Erythroblast (primary cell): ENCODE data around the gene SPIN3.

Source experiments
- GATA1 ChIP-seq: IDR thresholded peaks from 2 replicates; pipeline ENCODE4 v1.6.1; 2011; ENCODE audit warnings: low read depth, mild to moderate bottlenecking, control low read depth, low read length, moderate library complexity
- POLR2A ChIP-seq: IDR thresholded peaks from 2 replicates; pipeline ENCODE4 v1.6.1; 2011; ENCODE audit warnings: mild to moderate bottlenecking, low read length

GRCh38 chrX:56994375-56995270, 718 bp downstream of the SPIN3 start:
- TF ChIP-seq POLR2A (no peak), GATA1 (no peak)
